SK-N-SH (cell line): Measurements from ENCODE around the gene AMACR.

Experiments
- CTCF ChIP-seq: fragments of 200-600 bp; sonication (generic); IDR thresholded peaks from 2 replicates; pipeline ENCODE4 v1.6.1; 2017; ENCODE audit warnings: antibody characterized with exemption, mild to moderate bottlenecking, moderate library complexity
- EZH2phosphoT487 ChIP-seq: fragments of 200-600 bp; sonication (generic); IDR thresholded peaks from 2 replicates; pipeline ENCODE4 v1.6.1; 2017; ENCODE audit warnings: low read depth, mixed run types, mild to moderate bottlenecking, antibody characterized with exemption, moderate library complexity, borderline replicate concordance
- POLR2AphosphoS5 ChIP-seq: IDR thresholded peaks from 2 replicates; pipeline ENCODE4 v1.6.1; 2012; ENCODE audit warnings: low read depth, low read length
- RXRA ChIP-seq: IDR thresholded peaks from 2 replicates; pipeline ENCODE4 v1.4.0; 2012; ENCODE audit warnings: low read depth, mild to moderate bottlenecking, borderline replicate concordance
- SIN3A ChIP-seq: IDR thresholded peaks from 2 replicates; pipeline ENCODE4 v1.6.1; 2012; ENCODE audit warnings: low read depth, mild to moderate bottlenecking, low read length, moderate library complexity, borderline replicate concordance

GRCh38 chr5:34015120-34015822, 7.4 kb upstream of the AMACR start:
- TF ChIP-seq RXRA (no peak), CTCF (no peak), POLR2AphosphoS5 (no peak), SIN3A (no peak), EZH2phosphoT487 (no peak)
